ENCODE measurements around the gene CLEC10A. TPM values are rescaled to one million over a fixed set of nuclear protein-coding genes. Genes with fewer than 3 reads are reported as not detected.

Gene CLEC10A, protein sequence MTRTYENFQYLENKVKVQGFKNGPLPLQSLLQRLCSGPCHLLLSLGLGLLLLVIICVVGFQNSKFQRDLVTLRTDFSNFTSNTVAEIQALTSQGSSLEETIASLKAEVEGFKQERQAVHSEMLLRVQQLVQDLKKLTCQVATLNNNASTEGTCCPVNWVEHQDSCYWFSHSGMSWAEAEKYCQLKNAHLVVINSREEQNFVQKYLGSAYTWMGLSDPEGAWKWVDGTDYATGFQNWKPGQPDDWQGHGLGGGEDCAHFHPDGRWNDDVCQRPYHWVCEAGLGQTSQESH
- not detected in 5 replicates for total RNA-seq (2022; extraction: Qiagen RNA extraction)

DNA sequence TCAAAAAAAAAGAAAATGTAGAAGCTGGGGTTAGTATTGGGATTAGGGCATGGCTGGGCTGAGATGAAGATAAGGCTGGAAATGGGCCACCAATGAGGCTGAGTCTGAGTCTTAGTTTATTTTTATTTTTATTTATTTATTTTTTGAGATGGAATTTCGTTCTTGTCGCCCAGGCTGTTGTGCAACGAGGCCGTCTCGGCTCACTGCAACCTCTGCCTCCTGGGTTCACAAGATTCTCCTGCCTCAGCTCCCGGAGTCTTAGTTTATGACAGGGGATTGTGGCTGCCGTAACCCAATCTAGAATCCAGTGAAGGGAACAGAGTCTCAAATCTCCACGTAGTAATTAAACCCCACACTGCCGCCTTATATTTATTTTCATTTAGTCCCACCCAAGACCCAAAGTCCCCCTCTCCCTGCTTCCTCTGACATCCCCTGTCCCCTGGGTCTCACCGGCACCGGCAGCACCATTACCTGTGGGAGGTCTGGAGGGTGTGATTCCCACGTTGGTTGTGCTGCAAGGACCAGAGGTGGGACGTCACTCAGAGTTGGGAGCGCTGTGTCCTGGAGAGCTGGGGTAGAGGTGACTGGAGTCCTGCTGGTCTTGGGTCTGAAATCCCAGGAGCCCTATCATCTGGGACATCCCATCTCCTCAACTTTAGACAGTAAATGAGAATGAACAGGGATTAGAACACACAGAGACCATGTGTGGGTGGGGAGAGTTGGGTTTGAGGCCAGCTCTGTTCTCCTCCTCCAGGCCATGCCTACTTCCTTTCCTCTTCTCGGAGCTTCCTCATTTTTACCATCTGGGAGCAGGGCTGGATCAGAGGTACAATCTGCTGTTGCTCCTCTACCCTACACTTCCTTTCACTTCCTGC lies at the start of gene CLEC10A:
CLEC10A (minus strand) TSS at position 671 of the 875 bp plus-strand sequence. CDS start 1,439 bp downstream, outside the sequence.

DNA sequence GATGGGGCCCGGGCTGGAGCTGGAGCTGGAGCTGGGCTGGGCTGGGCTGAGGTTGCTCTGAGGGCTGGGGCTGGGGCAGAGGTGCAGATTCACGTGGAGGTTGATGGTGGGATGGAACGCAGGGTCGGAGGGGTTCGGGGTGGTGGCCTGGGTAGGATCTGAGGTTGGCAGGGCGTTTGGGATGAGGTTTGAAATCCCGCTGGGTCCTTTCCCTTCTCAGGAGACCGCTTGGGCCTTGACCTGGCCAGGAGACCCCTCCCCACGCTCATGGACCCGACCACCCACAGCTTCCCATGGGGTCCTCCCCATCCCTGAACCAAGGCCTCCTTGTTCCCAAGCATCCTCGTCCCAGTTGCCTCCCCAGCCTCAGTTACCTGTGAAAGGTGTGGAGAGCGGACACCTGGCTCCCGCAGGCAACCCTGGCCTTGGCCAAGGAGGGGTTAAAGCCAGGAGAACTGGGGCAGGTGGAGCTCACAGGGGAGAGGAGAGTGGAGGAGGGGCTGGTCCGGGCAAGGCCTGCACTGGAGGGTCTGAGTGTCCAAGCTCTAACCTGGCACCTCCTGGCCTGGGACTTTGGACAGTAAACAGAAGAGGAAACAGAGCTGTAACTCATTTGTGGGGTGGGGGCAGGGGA lies 34.3 kb upstream of the CLEC10A start, which contains the start of gene ASGR2:
ASGR2 (minus strand) TSS at position 582 of the 634 bp plus-strand sequence. CDS start 582 bp downstream, outside the sequence.

DNA sequence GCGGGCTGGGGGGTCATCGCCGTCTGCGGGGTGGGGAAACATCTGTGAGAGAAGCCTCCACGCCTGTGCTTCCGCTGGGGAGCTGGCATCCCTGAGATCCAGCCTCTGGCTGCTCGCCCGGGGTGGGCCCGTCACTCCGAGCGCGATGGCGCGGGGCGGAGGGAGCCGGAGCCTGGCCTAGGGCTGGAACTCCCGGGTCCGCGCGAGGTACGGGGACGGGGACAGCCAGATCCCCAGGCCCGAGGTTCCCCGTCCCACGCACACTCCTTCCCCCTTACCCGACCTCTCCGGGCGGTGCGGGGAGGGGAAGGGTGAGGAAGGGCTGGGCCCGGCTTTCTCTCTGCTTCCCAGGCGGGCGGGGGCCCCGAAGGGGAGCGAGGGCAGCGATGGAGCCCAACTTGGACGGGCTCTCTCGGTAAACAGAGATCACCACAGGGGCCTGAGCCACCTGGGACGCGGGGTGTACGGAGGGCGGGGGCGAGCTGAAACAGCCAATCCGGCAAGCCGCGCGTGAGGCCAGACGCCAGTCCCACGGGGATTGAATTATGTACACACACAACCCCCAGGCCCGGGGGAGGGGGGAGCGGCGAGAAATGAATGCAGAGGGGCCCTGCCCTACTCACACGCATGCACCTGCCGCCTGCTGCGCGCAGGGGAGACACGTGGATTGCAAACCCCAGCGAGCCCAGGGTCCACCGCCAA lies 36.4 kb downstream of the CLEC10A start, which contains the start of gene SLC16A11:
SLC16A11 (minus strand) TSS at position 596 of the 702 bp plus-strand sequence; CDS start at position 17, 579 bp downstream.

DNA sequence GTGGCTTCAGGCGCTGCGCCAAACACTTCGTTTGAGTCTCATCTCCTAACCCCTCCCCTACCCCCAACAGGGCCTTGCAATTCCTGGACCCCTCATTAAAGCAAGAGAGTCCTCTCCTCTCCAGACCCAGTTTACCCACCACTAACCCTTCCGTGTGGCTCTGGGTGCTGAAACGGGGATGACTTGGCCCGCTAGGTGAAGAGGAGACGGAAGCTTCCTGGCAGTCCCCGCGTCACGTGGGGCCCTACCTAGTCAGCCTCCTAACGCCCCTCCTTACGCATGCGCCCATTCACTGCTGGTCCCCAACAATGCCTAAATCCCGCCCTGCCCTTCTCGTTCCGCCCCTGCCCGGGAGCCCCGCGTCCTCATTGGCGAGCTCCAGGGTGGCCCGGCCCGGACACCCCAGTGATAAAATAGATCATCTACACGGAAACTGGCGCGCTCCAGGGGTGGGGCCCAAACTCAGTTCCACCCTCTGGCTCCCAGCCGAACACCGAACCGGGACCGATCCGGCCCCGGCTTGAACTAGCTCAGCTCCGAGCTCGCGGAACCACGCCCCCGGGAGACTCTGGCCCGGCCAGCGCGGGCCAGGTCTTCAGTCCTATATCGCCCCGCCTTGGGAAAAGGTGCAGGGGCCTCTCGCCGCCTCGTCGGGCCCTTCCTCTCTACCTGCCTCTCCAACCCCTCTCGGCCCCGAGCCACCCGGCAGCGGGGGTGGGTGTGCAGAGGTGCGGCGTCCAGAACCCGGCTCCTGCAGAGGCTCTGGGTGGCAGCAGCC lies 44.3 kb downstream of the CLEC10A start, which contains the start of gene SLC16A13:
SLC16A13 (plus strand) TSS at position 425 of the 778 bp plus-strand sequence. CDS start 368 bp downstream, outside the sequence.

Other genes with a start within 250 kb of the CLEC10A start
- 0.05 to 0.18 TPM (median 0.07 TPM) in 5 replicates for gene TEKT1, start 248.5 kb downstream of the CLEC10A start, total RNA-seq (2022; extraction: Qiagen RNA extraction)
- not detected in 5 replicates for gene ALOX12, start 84.2 kb downstream of the CLEC10A start, total RNA-seq (2022; extraction: Qiagen RNA extraction)
- gene RNASEK, start 67.6 kb downstream of the CLEC10A start, total RNA-seq (2022; extraction: Qiagen RNA extraction), result 442 to 503 TPM (median 469 TPM) in 5 replicates
- not detected in 5 replicates for gene BCL6B, start 57.2 kb downstream of the CLEC10A start, total RNA-seq (2022; extraction: Qiagen RNA extraction)
- gene SLC16A13, start 44.2 kb downstream of the CLEC10A start, total RNA-seq (2022; extraction: Qiagen RNA extraction), result 5.9 to 11.0 TPM (median 9.2 TPM) in 5 replicates
- gene SLC16A11, start 36.2 kb downstream of the CLEC10A start, total RNA-seq (2022; extraction: Qiagen RNA extraction), result 0.15 TPM in 1 of 5 replicates, not detected in the others
- not detected in 5 replicates for gene ASGR2, start 34.6 kb upstream of the CLEC10A start, total RNA-seq (2022; extraction: Qiagen RNA extraction)
- 0.42 to 0.98 TPM (median 0.77 TPM) in 5 replicates for gene ASGR1, start 99.1 kb upstream of the CLEC10A start, total RNA-seq (2022; extraction: Qiagen RNA extraction)
- gene DLG4, start 139.6 kb upstream of the CLEC10A start, total RNA-seq (2022; extraction: Qiagen RNA extraction), result 4.5 to 7.6 TPM (median 6.4 TPM) in 5 replicates
- gene ACADVL, start 139.7 kb upstream of the CLEC10A start, total RNA-seq (2022; extraction: Qiagen RNA extraction), result 266 to 442 TPM (median 389 TPM) in 5 replicates
- 33.5 to 47.2 TPM (median 44.9 TPM) in 5 replicates for gene DVL2, start 154.3 kb upstream of the CLEC10A start, total RNA-seq (2022; extraction: Qiagen RNA extraction)
- 93.9 to 117 TPM (median 104 TPM) in 5 replicates for gene PHF23, start 159.2 kb upstream of the CLEC10A start, total RNA-seq (2022; extraction: Qiagen RNA extraction)
- 596 to 790 TPM (median 609 TPM) in 5 replicates for gene GABARAP, start 162.2 kb upstream of the CLEC10A start, total RNA-seq (2022; extraction: Qiagen RNA extraction)
- 218 to 267 TPM (median 246 TPM) in 5 replicates for gene CTDNEP1, start 171.5 kb upstream of the CLEC10A start, total RNA-seq (2022; extraction: Qiagen RNA extraction)
- 140 to 161 TPM (median 146 TPM) in 5 replicates for gene ELP5, start 172.0 kb upstream of the CLEC10A start, total RNA-seq (2022; extraction: Qiagen RNA extraction)
- 1.9 to 3.2 TPM (median 2.6 TPM) in 5 replicates for gene CLDN7, start 182.2 kb upstream of the CLEC10A start, total RNA-seq (2022; extraction: Qiagen RNA extraction)
- 0.30 to 0.69 TPM (median 0.60 TPM) in 5 replicates for gene SLC2A4, start 201.5 kb upstream of the CLEC10A start, total RNA-seq (2022; extraction: Qiagen RNA extraction)
- gene YBX2, start 214.4 kb upstream of the CLEC10A start, total RNA-seq (2022; extraction: Qiagen RNA extraction), result 0.45 to 0.76 TPM (median 0.57 TPM) in 5 replicates
- gene EIF5A, start 227.4 kb upstream of the CLEC10A start, total RNA-seq (2022; extraction: Qiagen RNA extraction), result 1,536 to 1,701 TPM (median 1,628 TPM) in 5 replicates
- gene GPS2, start 235.1 kb upstream of the CLEC10A start, total RNA-seq (2022; extraction: Qiagen RNA extraction), result 82.4 to 111 TPM (median 103 TPM) in 5 replicates
- 15.2 to 33.7 TPM (median 30.6 TPM) in 5 replicates for gene NEURL4, start 249.1 kb upstream of the CLEC10A start, total RNA-seq (2022; extraction: Qiagen RNA extraction)

All from A549 treated with dexamethasone at 1 μM for 4 hours (cell line).